SU-DHL-6 (cell line): ENCODE measurements around the gene TUFT1.
"Not testable (repeated sequence)": the region's sequence is repeated elsewhere in the genome, so short reads cannot be mapped to it uniquely, and the experiment has no call there.

Source experiments
- H2AFZ ChIP-seq: fragments of 200-600 bp; sonication (generic); 2 replicates; pipeline ENCODE4 v1.6.1; 2014; ENCODE audit warnings: low read depth, mild to moderate bottlenecking, moderate library complexity, mixed read lengths, antibody characterized with exemption, low read length; ENCODE audit not compliant: severe bottlenecking
- H3F3A ChIP-seq: fragments of 200-600 bp; shearing (Covaris generic); 2 replicates; pipeline ENCODE4 v1.6.0; 2016; ENCODE audit warnings: antibody characterized with exemption, mild to moderate bottlenecking; ENCODE audit not compliant: insufficient read depth
- H3K27ac ChIP-seq: fragments of 200-600 bp; sonication (generic); 2 replicates; pipeline ENCODE4 v1.5.1; 2016; ENCODE audit warnings: low read depth, mild to moderate bottlenecking, low read length, moderate library complexity, mixed read lengths
- H3K27me3 ChIP-seq: fragments of 200-600 bp; sonication (generic), shearing (Covaris generic); 2 replicates; pipeline ENCODE4 v1.6.0; 2014; ENCODE audit warnings: mild to moderate bottlenecking, low read length
- H3K36me3 ChIP-seq: fragments of 200-600 bp; sonication (generic); 2 replicates; pipeline ENCODE4 v1.6.1; 2014; ENCODE audit warnings: mild to moderate bottlenecking, low read length, mixed read lengths
- H3K4me2 ChIP-seq: fragments of 300-600, 200-600 bp; shearing (Covaris generic), sonication (generic); 2 replicates; pipeline ENCODE4 v1.6.0; 2014; ENCODE audit warnings: low read length, low read depth, mild to moderate bottlenecking; ENCODE audit not compliant: poor library complexity, severe bottlenecking
- H3K4me3 ChIP-seq: fragments of 200-600 bp; sonication (generic); 2 replicates; pipeline ENCODE4 v1.5.1; 2014; ENCODE audit warnings: antibody characterized with exemption, low read length, mild to moderate bottlenecking, mixed read lengths; ENCODE audit not compliant: insufficient read depth, poor library complexity, severe bottlenecking
- H3K79me2 ChIP-seq: fragments of 200-600 bp; sonication (generic); 2 replicates; pipeline ENCODE4 v1.6.1; 2014; ENCODE audit warnings: mild to moderate bottlenecking, low read length, moderate library complexity; ENCODE audit not compliant: insufficient read depth
- H3K9ac ChIP-seq: fragments of 200-600 bp; sonication (generic); 2 replicates; pipeline ENCODE4 v1.7.0; 2014; ENCODE audit warnings: mild to moderate bottlenecking, low read length
- H3K9me2 ChIP-seq: fragments of 200-600 bp; sonication (generic); replicated peaks from 2 replicates; pipeline ENCODE4 v1.6.1; 2014; ENCODE audit warnings: low read length; ENCODE audit not compliant: insufficient read depth
- H3K9me3 ChIP-seq: fragments of 200-600 bp; sonication (generic); 2 replicates; pipeline ENCODE4 v1.6.1; 2014; ENCODE audit warnings: low read length, mixed read lengths; ENCODE audit not compliant: insufficient read depth
- H4K20me1 ChIP-seq: fragments of 200-600 bp; sonication (generic); 2 replicates; pipeline ENCODE4 v1.6.1; 2014; ENCODE audit warnings: low read depth, mild to moderate bottlenecking, antibody characterized with exemption, low read length, moderate library complexity, mixed read lengths
- EZH2phosphoT487 ChIP-seq: fragments of 200-600 bp; sonication (generic), shearing (Covaris generic); conservative IDR thresholded peaks from 2 replicates; pipeline ENCODE4 v1.6.1; 2018; ENCODE audit warnings: mild to moderate bottlenecking, antibody characterized with exemption, low read length, moderate library complexity, mixed read lengths
- TF ChIP-seq, protein P1 (sequence below): fragments of 200-600 bp; sonication (generic); IDR thresholded peaks from one replicate; pipeline ENCODE4 v1.5.1; 2017; ENCODE audit warnings: antibody characterized with exemption, mild to moderate bottlenecking, low read length, moderate library complexity; ENCODE audit not compliant: insufficient read depth, poor library complexity, severe bottlenecking

TUFT1 gene

DNA sequence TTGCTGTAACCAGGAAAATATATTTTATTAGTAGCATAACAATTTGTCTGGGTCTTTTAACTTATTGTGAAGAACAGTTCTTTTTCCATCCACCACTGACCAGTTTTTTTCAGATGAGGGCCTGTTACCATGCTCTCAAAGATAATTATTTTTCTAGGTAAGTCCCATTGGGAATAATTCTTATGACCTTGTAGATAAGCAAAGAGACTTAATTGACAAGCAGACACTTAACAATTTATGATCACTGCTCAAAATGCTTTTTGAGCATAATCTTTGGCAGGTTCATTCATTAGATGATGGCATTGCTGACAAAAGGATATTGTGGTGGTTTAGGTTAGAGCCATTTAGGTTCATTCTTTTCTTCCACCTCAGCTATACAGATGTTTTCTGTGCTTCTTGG lies 78.4 kb downstream of the TUFT1 start:
- no peak overlapping the region for H3K4me3 ChIP-seq
- peaks cover 36% of the 10 kb centered on the region for H3K79me2 ChIP-seq
- no peaks in the 10 kb centered on the region for H3K36me3 ChIP-seq
- TF ChIP-seq, protein P1, sequence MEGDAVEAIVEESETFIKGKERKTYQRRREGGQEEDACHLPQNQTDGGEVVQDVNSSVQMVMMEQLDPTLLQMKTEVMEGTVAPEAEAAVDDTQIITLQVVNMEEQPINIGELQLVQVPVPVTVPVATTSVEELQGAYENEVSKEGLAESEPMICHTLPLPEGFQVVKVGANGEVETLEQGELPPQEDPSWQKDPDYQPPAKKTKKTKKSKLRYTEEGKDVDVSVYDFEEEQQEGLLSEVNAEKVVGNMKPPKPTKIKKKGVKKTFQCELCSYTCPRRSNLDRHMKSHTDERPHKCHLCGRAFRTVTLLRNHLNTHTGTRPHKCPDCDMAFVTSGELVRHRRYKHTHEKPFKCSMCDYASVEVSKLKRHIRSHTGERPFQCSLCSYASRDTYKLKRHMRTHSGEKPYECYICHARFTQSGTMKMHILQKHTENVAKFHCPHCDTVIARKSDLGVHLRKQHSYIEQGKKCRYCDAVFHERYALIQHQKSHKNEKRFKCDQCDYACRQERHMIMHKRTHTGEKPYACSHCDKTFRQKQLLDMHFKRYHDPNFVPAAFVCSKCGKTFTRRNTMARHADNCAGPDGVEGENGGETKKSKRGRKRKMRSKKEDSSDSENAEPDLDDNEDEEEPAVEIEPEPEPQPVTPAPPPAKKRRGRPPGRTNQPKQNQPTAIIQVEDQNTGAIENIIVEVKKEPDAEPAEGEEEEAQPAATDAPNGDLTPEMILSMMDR: no peak
- TF ChIP-seq EZH2phosphoT487: no peak
- no peaks in the 10 kb centered on the region for H3K9me2 ChIP-seq
- H3K9ac ChIP-seq: no peak overlapping the region
- no peaks in the 10 kb centered on the region for H3K9me3 ChIP-seq
- no peaks in the 10 kb centered on the region; the same call in 1 of the 2 replicates for H3F3A ChIP-seq
- H3K4me2 ChIP-seq: no peak overlapping the region
- H2AFZ ChIP-seq: no peak overlapping the region
- no peaks in the 10 kb centered on the region for H3K27me3 ChIP-seq
- H3K27ac ChIP-seq: no peak overlapping the region
- H4K20me1 ChIP-seq: no peaks in the 10 kb centered on the region

DNA sequence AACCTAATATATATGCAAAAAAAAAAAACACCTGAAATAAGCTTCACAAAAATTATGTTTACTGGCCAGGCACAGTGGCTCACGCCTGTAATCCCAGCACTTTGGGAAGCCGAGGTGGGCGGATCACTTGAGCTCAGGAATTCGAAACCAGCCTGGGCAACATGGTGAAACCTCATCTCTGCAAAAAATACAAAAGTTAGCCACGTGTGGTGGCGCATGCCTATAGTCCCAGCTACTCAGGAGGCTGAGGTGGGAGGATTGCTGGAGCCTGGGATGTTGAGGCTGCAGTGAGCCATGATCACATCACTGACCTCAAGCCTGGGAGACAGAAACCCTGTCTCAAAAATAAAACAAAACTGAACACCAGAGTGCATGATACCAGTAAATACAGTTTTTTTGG lies 78.9 kb downstream of the TUFT1 start:
- not testable (repeated sequence) for H3K9ac ChIP-seq, H3K36me3 ChIP-seq, H3K9me2 ChIP-seq, H2AFZ ChIP-seq, H3K4me2 ChIP-seq, H3F3A ChIP-seq, H3K27ac ChIP-seq, H3K9me3 ChIP-seq, H3K27me3 ChIP-seq, H3K4me3 ChIP-seq, H4K20me1 ChIP-seq
- H3K79me2 ChIP-seq: peaks cover 36% of the 10 kb centered on the region

DNA sequence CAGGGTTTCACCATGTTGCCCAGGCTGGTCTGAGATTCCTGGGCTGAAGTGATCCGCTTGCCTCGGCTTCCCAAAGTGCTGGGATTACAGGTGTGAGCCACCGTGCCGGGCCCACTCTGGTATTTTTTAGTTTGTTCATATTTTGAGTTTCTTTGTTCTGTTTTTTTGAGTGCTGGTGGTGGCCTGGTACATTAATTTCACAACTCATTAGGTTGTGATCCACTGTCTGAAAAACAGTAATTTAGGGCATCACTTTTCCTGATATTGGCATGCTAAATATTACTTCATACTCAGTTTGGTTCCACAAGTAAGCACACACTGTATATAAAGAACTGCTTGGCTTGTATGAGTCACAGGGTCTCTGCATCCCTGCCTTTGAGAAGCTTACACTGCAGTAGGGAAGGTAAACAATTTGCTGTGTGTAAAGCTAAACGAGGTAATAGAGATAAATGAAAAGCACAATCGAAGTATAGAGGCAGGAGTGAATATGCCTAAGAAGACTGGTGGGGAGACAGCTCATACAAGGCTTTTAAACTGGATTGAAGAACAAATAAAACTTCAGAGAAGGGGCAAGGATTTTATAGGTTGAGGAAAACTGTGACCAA lies 79.5 kb downstream of the TUFT1 start:
- Histone ChIP-seq H3K4me3 (no peak overlapping the region), H3K9me3 (no peaks in the 10 kb centered on the region), H3K27me3 (no peaks in the 10 kb centered on the region), H2AFZ (no peak overlapping the region), H3K79me2 (peaks cover 36% of the 10 kb centered on the region), H3F3A (no peaks in the 10 kb centered on the region; the same call in 1 of the 2 replicates), H4K20me1 (no peaks in the 10 kb centered on the region), H3K27ac (no peak overlapping the region), H3K9me2 (no peaks in the 10 kb centered on the region), H3K36me3 (no peaks in the 10 kb centered on the region), H3K4me2 (no peak overlapping the region), H3K9ac (no peak overlapping the region)
- TF ChIP-seq, protein P1: no peak
- TF ChIP-seq EZH2phosphoT487: no peak

DNA sequence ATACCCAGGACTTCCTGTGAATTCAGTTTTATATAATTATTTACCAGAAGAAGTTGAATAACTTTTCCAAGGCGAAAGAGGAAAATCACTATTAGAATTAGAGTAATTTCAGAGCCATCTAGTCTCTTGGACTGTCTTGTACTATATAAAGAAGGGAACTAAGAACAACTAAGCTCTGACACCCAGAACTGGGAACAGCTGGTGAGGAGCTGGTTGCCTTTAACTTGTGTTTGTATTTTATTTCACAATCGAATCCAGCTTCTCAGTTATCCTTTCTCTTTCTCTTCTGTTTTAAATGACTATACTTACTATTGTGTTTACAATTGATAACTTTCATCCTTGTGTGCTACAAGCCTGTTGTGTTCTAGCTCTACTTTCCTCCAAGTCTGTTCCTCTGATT lies 80.2 kb downstream of the TUFT1 start:
- H3K4me2 ChIP-seq: no peak overlapping the region
- H3K27ac ChIP-seq: no peak overlapping the region
- no peaks in the 10 kb centered on the region for H3K36me3 ChIP-seq
- H3K27me3 ChIP-seq: no peaks in the 10 kb centered on the region
- H4K20me1 ChIP-seq: no peaks in the 10 kb centered on the region
- TF ChIP-seq EZH2phosphoT487: no peak
- TF ChIP-seq, protein P1: no peak
- no peak overlapping the region for H3K9ac ChIP-seq
- H3K9me3 ChIP-seq: no peaks in the 10 kb centered on the region
- no peaks in the 10 kb centered on the region for H3K9me2 ChIP-seq
- H3K4me3 ChIP-seq: no peak overlapping the region
- no peaks in the 10 kb centered on the region; the same call in 1 of the 2 replicates for H3F3A ChIP-seq
- no peak overlapping the region for H2AFZ ChIP-seq
- H3K79me2 ChIP-seq: peaks cover 39% of the 10 kb centered on the region
